Liver (tissue), 3 donors: ENCODE results near the gene OXNAD1.

Source experiments
- ATF3 ChIP-seq: IDR thresholded peaks from 2 replicates; pipeline ENCODE4 v1.6.1; 2016; ENCODE audit warnings: antibody characterized with exemption
- CTCF ChIP-seq: fragments of 150-350 bp; IDR thresholded peaks from 2 replicates; pipeline ENCODE4 v1.5.1; 2017; ENCODE audit warnings: improper control_type of control experiment, low read depth, low read length; ENCODE audit not compliant: missing input control
- EGR1 ChIP-seq, 2 donors: IDR thresholded peaks; 2 replicates each; pipeline ENCODE4 v1.6.1; 2016 to 2018; ENCODE audit warnings: antibody characterized with exemption in 2 of 2, low read depth in 2 of 2
- SP1 ChIP-seq: IDR thresholded peaks from 2 replicates; pipeline ENCODE4 v1.6.1; 2018; ENCODE audit warnings: antibody characterized with exemption, mild to moderate bottlenecking
- donor health status: healthy.
- donor health status: healthy.

- TF ChIP-seq SP1: no peak
- TF ChIP-seq CTCF: no peak
- no peak for TF ChIP-seq EGR1 (IDR thresholded peaks at IDR 0.05; ENCODE audit: low read depth in 2 of 2)
- no peak for TF ChIP-seq ATF3
Measured at GRCh38 chr3:16251316-16252085, 13.5 kb upstream of the OXNAD1 start.
